ENCODE data around the gene FAM114A1. TPM values are rescaled to one million over a fixed set of nuclear protein-coding genes. Genes with fewer than 3 reads are reported as not detected.

The FAM114A1 gene
- total and polyA plus RNA-seq, 2 of the 8 experiments (the other 6 are each of a cell fraction or from before 2014, with no cell fraction given): 9.5 to 12.0 TPM

DNA sequence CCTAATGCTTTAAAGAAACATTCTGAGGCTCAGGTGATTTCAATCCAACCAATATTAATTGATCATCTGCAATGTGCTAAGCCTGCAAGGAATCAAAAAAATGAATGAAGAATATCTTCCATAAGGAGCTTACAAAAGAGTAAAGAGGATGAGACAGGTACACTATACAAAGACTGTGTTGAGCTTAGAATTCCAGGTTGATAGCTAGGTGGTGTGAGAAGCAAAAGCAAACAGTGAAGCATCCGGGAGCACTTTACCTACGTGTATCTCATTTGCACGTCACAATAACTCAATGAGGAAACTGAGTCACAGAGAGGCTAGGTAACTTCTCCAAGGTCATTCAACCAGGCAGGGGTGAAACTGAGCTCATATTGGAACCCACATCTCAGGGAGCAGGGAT, 37.1 kb downstream of the FAM114A1 start:
- Histone ChIP-seq H3K23me2 (ENCODE audit: low read depth, low read length) (no peaks in the 10 kb centered on the region), H3K27me3 (replicated peaks in 1 of 4; ENCODE audit: control insufficient read depth in 3 of 4, extremely low read depth in 1 of 4, insufficient read depth in 3 of 4, low read length in 3 of 4) (no peaks in the 10 kb centered on the region), H2AK5ac (ENCODE audit: low read depth, low read length) (no peak overlapping the region), H3K27ac (ENCODE audit: low read depth, low read length) (no peak overlapping the region), H2BK120ac (replicated peaks; ENCODE audit: low read depth, low read length) (no peak overlapping the region), H2AFZ (ENCODE audit: low read length) (no peak overlapping the region), H3K18ac (ENCODE audit: extremely low read depth, low read length) (no peak overlapping the region), H3K4me3 (ENCODE audit: extremely low read depth in 1 of 4, insufficient read depth in 2 of 4, low read depth in 3 of 4, low read length in 4 of 4) (no peak overlapping the region), H4K5ac (ENCODE audit: insufficient read length, low read depth, low read length) (no peak overlapping the region), H3K56ac (replicated peaks; ENCODE audit: insufficient read length, low read depth, low read length) (no peak overlapping the region), H4K91ac (replicated peaks; ENCODE audit: insufficient read length, low read length) (no peak overlapping the region), H2BK15ac (ENCODE audit: low read length) (no peak overlapping the region), H3K4ac (replicated peaks; ENCODE audit: insufficient read length, low read depth, low read length) (no peak overlapping the region), H3K4me2 (ENCODE audit: insufficient read depth in 1 of 2, low read depth in 2 of 2, low read length in 2 of 2) (no peak overlapping the region), H3K79me1 (ENCODE audit: low read depth, low read length) (no peaks in the 10 kb centered on the region), H3K14ac (ENCODE audit: insufficient read length) (no peak overlapping the region), H3K9me3 (ENCODE audit: insufficient read depth in 2 of 2, low read depth in 1 of 2, low read length in 1 of 2) (no peaks in the 10 kb centered on the region), H2BK5ac (ENCODE audit: low read depth, low read length) (no peak overlapping the region), H2BK12ac (ENCODE audit: low read depth, low read length) (no peak overlapping the region), H3K79me2 (ENCODE audit: control insufficient read depth in 1 of 2, insufficient read depth in 2 of 2, low read length in 2 of 2) (no peaks in the 10 kb centered on the region), H4K8ac (ENCODE audit: extremely low read depth, insufficient read depth, low read length) (no peak overlapping the region), H3K9ac (replicated peaks in 1 of 4; ENCODE audit: extremely low read depth in 1 of 4, low read depth in 3 of 4, low read length in 3 of 4) (0 out of 7 replicates have a peak overlapping the region, but pooled peaks of 1 of the 4 experiments have one; percentile 8), H3K23ac (ENCODE audit: insufficient read length) (no peak overlapping the region), H2BK20ac (ENCODE audit: low read length) (no peak overlapping the region), H3K4me1 (replicated peaks in 1 of 4; ENCODE audit: control insufficient read depth in 3 of 4, insufficient read depth in 4 of 4, low read length in 3 of 4) (no peaks in the 10 kb centered on the region), H3K36me3 (ENCODE audit: control insufficient read depth in 2 of 4, insufficient read depth in 4 of 4, low read length in 3 of 4) (no peaks in the 10 kb centered on the region), H4K20me1 (replicated peaks in 1 of 2; ENCODE audit: control insufficient read depth in 1 of 2, insufficient read depth in 2 of 2, low read length in 2 of 2) (no peaks in the 10 kb centered on the region)
- 91% methylated on average over 3 of the region's 3 CpGs; no CpG with 5 or more reads in 1 of the 2 experiments for WGBS, 2 experiments (ENCODE audit: extremely low coverage in 1 of 2, insufficient coverage in 1 of 2, insufficient read length in 1 of 2, insufficient replicate concordance in 2 of 2, low coverage in 1 of 2, low lambda C conversion rate in 2 of 2, missing lambda C conversion rate in 1 of 2)
- CTCF ChIA-PET (ENCODE audit: partially characterized antibody): interaction anchor here (0.6 to 4.9 kb wide), 7 partner anchors 9 to 637 kb away, joined by 3 to 38 read pairs (median 3); no protein-coding TSS in a partner anchor
- FAIRE-seq (no peak), DNase-seq (ENCODE audit: low read depth in 1 of 2, low spot score in 2 of 2) (no peak)
- POLR2A ChIA-PET (ENCODE audit: partially characterized antibody): no interaction called here
- TF ChIP-seq EP300 (IDR thresholded peaks at IDR 0.05; ENCODE audit: borderline replicate concordance in 1 of 2, low read depth in 2 of 2, low read length in 2 of 2) (no peak), CHD2 (IDR thresholded peaks at IDR 0.05; ENCODE audit: low read length) (no peak), CREB1 (IDR thresholded peaks at IDR 0.05) (no peak), SIN3A (conservative IDR thresholded peaks at IDR 0.05 in 1 of 2, IDR thresholded peaks at IDR 0.05 in 1 of 2; ENCODE audit: low read depth in 1 of 2, low read length in 2 of 2) (no peak), TAF7 (optimal IDR thresholded peaks at IDR 0.05; ENCODE audit: borderline replicate concordance, low read depth, low read length) (no peak)

Measured in H1 (cell line).